T47D (cell line): Measurements from ENCODE around the gene AZU1.

Experiments used
- DNase-seq, 2 experiments: peaks; one replicate each; pipeline versions ENCODE4 v3.0.0 to v3.0.0-alpha.2; 2011 to 2012; ENCODE audit warnings: low read depth in 1 of 2, low spot score in 1 of 2
- JUND ChIP-seq: IDR thresholded peaks from 2 replicates; pipeline ENCODE4 v1.6.1; 2012; ENCODE audit warnings: low read depth
- in situ Hi-C: cut with HindIII; loops from 2 replicates; pipeline ENCODE4 v1.10.0; 2016; ENCODE audit warnings: low sequenced_read_pairs, low pct_unique_long_range_greater_than_20kb

AZU1 gene, protein sequence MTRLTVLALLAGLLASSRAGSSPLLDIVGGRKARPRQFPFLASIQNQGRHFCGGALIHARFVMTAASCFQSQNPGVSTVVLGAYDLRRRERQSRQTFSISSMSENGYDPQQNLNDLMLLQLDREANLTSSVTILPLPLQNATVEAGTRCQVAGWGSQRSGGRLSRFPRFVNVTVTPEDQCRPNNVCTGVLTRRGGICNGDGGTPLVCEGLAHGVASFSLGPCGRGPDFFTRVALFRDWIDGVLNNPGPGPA

GRCh38 chr19:827710-828321 lies at the start of gene AZU1:
Gene AZU1, plus strand, starts transcription at chr19:827837. Its CDS starts 10 bp downstream, at chr19:827847.
- TF ChIP-seq JUND, result no peak
- DNase-seq, result no peak
- in situ Hi-C loops, result no loop called here

GRCh38 chr19:778910-779653 lies 48.6 kb upstream of the AZU1 start:
- no peak for TF ChIP-seq JUND
- in situ Hi-C loops, result no loop called here
- peak in 1 of 2 experiments; percentile 77 for DNase-seq

GRCh38 chr19:780935-781334 lies 46.7 kb upstream of the AZU1 start:
- TF ChIP-seq JUND, result no peak
- DNase-seq, result no peak

GRCh38 chr19:781800-782184 lies 45.8 kb upstream of the AZU1 start:
- DNase-seq, result no peak
- TF ChIP-seq JUND, result no peak
- in situ Hi-C loops, result no loop called here

More at GRCh38 chr19:780935-781334, 46.7 kb upstream of the AZU1 start:
- in situ Hi-C loops, result no loop called here

- peak in 1 of 2 experiments; percentile 86 for DNase-seq
- TF ChIP-seq JUND, result no peak
- in situ Hi-C loops, result no loop called here
Observed at GRCh38 chr19:782185-782877, 45.3 kb upstream of the AZU1 start.

- in situ Hi-C loops, result no loop called here
- no peak for DNase-seq
- no peak for TF ChIP-seq JUND
Observed at GRCh38 chr19:782878-783668, 44.6 kb upstream of the AZU1 start.

DNA sequence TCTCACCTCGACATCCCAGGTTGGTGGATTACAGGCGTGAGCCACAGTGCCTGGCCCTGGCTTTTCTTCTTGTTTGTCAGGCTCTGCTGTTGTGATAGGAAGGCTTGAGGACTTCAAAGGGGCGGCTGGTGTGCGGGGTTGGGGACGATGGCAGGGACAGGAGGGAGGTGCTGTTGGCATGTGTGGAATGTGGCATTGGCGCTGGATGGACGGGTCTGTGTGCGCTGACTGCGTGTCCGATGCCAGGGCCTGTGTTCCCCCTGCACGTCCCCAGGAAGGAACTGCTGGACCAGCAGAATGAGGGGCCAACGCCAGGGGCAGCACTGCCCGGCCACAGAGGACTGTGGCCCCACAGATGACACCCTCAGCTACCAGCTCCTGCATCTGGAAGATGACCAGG lies 43.1 kb upstream of the AZU1 start:
- TF ChIP-seq JUND, result no peak
- DNase-seq, result peak in 1 of 2 experiments; percentile 73
- in situ Hi-C loops, result no loop called here

- in situ Hi-C loops, result no loop called here
- DNase-seq, result no peak
- no peak for TF ChIP-seq JUND
Observed at GRCh38 chr19:787536-787935, 40.1 kb upstream of the AZU1 start.

- no peak for TF ChIP-seq JUND
- in situ Hi-C loops, result no loop called here
- no peak for DNase-seq
Observed at GRCh38 chr19:788686-788982, 39.0 kb upstream of the AZU1 start.

DNA sequence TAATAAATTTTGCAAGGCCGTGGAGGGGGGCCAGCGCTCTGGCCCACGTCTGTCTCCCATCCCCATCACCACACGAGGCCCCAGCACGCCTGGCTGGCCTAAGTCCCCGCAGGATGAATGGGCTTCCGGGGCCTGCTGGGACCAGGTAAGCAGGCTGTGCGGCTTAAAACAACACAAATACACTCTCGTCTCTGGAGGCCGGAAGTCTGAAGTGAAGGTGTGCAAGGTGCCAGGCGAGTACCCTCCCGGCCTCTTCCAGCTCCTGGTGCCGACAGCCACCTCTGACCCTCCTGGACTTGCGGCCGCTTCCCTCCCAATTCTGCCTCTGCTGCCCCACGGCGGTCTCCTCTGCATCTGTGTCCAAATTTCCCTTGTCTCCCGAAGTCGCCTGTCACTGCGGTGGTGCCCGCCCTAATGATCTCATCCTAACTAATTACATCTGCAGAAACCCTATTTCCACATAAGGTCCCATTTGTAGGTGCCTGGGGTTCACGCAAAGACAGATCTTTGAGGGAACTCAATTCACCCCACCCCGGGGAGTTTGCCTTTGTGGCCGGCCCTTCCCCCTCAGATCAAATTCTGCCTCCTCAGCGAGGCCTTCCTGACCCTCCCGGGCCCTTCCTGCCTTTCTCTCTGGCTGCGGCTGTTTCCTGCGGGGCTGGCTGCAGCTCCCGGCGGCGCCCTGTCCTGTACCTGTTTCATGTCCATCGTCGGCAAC lies 38.5 kb upstream of the AZU1 start:
- no peak for TF ChIP-seq JUND
- no peak for DNase-seq
- in situ Hi-C loops, result no loop called here

DNA sequence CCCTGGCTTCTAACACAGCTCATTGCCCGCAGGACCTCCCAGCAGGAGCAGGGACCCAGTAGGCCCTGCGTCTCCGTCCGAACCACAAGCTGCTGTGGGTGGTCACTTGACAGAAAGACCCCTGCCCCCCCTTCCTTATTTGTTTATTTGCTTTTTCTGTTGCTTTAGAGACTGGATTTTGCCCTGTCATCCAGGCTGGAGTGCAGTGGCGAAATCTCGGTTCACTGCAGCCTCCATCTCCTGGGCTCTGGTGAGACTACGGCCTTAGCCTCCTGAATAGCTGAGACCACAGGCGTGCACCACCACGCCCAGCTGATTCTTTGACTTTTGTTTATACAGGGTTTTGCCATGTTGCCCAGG lies 38.0 kb upstream of the AZU1 start:
- no peak for TF ChIP-seq JUND
- no peak for DNase-seq
- in situ Hi-C loops, result no loop called here
